HL-60 (cell line): ENCODE measurements around the gene ABCC11.
"Not testable (repeated sequence)": the region's sequence is repeated elsewhere in the genome, so short reads cannot be mapped to it uniquely, and the experiment has no call there.

Experiments used
- DNase-seq, 2 experiments: peaks; one replicate each; pipeline ENCODE4 v3.0.0-alpha.2; 2010 to 2020; ENCODE audit warnings: low read depth in 1 of 2, low spot score in 1 of 2
- H3K27ac ChIP-seq: fragments of 250-450 bp; sonication (Bioruptor Pico); replicated peaks from 2 replicates; pipeline ENCODE4 v1.5.1; 2020; ENCODE audit warnings: mild to moderate bottlenecking, moderate library complexity
- H3K27me3 ChIP-seq: fragments of 250-450 bp; sonication (Bioruptor Pico); 2 replicates; pipeline ENCODE4 v1.5.1; 2021; ENCODE audit warnings: mild to moderate bottlenecking, moderate library complexity; ENCODE audit not compliant: insufficient read depth, poor library complexity, severe bottlenecking
- H3K4me3 ChIP-seq: replicated peaks from 2 replicates; pipeline ENCODE4 v1.5.1; 2011; ENCODE audit warnings: mild to moderate bottlenecking, control low read depth, low read length; ENCODE audit not compliant: insufficient read depth
- GABPA ChIP-seq: IDR thresholded peaks from 2 replicates; pipeline ENCODE4 v1.6.1; 2012; ENCODE audit warnings: low read depth
- POLR2AphosphoS5 ChIP-seq: IDR thresholded peaks from 2 replicates; pipeline ENCODE4 v1.6.1; 2012; ENCODE audit warnings: low read depth
- SPI1 ChIP-seq: IDR thresholded peaks from 2 replicates; pipeline ENCODE4 v1.6.1; 2012; ENCODE audit warnings: low read depth, mild to moderate bottlenecking, borderline replicate concordance
- TF ChIP-seq, protein P1 (sequence below): IDR thresholded peaks from one replicate; pipeline ENCODE4 v1.5.1; 2011; ENCODE audit warnings: low read length, control low read depth, inconsistent platforms; ENCODE audit not compliant: insufficient read depth
- TF ChIP-seq, protein P2 (sequence below): IDR thresholded peaks from 2 replicates; pipeline ENCODE4 v1.6.1; 2012; ENCODE audit warnings: low read depth; ENCODE audit not compliant: insufficient replicate concordance

Gene ABCC11

DNA sequence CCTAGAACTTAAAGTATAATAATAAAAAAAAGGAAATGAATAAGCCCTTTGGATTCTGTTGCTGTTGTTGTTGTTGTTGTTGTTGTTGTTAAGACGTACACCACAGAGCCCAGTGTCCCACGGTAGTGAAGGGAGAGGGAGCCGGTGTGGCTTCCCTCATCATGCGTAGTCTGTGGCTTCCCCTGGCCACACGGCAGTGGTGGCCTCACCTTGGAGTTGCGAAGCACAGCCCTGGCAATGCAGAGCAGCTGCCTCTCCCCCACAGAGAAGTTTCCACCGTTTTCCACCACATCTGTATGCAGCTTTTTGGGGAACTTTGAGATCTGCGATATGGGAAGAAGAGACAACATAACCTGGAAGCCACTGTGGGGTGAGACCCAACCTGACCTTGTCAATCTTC, 77.4 kb downstream of the ABCC11 start:
- Histone ChIP-seq H3K4me3 (no peak overlapping the region), H3K27ac (no peak overlapping the region), H3K27me3 (no peaks in the 10 kb centered on the region)
- no peak for TF ChIP-seq GABPA
- no peak for TF ChIP-seq SPI1
- TF ChIP-seq, protein P1, sequence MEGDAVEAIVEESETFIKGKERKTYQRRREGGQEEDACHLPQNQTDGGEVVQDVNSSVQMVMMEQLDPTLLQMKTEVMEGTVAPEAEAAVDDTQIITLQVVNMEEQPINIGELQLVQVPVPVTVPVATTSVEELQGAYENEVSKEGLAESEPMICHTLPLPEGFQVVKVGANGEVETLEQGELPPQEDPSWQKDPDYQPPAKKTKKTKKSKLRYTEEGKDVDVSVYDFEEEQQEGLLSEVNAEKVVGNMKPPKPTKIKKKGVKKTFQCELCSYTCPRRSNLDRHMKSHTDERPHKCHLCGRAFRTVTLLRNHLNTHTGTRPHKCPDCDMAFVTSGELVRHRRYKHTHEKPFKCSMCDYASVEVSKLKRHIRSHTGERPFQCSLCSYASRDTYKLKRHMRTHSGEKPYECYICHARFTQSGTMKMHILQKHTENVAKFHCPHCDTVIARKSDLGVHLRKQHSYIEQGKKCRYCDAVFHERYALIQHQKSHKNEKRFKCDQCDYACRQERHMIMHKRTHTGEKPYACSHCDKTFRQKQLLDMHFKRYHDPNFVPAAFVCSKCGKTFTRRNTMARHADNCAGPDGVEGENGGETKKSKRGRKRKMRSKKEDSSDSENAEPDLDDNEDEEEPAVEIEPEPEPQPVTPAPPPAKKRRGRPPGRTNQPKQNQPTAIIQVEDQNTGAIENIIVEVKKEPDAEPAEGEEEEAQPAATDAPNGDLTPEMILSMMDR: no peak
- 0 out of 2 replicates have a peak, but pooled peaks have one; percentile 22 for TF ChIP-seq POLR2AphosphoS5
- TF ChIP-seq, protein P2, sequence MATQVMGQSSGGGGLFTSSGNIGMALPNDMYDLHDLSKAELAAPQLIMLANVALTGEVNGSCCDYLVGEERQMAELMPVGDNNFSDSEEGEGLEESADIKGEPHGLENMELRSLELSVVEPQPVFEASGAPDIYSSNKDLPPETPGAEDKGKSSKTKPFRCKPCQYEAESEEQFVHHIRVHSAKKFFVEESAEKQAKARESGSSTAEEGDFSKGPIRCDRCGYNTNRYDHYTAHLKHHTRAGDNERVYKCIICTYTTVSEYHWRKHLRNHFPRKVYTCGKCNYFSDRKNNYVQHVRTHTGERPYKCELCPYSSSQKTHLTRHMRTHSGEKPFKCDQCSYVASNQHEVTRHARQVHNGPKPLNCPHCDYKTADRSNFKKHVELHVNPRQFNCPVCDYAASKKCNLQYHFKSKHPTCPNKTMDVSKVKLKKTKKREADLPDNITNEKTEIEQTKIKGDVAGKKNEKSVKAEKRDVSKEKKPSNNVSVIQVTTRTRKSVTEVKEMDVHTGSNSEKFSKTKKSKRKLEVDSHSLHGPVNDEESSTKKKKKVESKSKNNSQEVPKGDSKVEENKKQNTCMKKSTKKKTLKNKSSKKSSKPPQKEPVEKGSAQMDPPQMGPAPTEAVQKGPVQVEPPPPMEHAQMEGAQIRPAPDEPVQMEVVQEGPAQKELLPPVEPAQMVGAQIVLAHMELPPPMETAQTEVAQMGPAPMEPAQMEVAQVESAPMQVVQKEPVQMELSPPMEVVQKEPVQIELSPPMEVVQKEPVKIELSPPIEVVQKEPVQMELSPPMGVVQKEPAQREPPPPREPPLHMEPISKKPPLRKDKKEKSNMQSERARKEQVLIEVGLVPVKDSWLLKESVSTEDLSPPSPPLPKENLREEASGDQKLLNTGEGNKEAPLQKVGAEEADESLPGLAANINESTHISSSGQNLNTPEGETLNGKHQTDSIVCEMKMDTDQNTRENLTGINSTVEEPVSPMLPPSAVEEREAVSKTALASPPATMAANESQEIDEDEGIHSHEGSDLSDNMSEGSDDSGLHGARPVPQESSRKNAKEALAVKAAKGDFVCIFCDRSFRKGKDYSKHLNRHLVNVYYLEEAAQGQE: no peak
- peak in 1 of 2 experiments; percentile 57 for DNase-seq

DNA sequence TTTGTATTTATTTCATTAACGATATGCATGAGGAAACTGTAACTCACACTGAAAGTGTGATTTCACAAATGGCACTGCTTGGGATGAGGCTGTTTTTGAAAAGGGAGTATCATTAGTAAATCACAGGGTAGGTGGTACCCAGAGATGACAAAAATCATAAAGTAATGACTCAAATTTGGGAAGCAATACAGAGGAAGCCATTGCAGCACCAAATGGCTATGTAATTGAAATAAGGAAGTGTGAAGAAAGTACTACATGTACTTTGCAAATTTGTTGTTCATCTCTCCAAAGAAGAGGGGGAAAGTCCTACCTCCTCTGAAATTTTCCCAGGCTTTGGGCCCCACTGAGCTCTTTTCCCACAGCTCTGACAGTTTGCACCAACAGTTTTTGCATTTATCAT, 79.3 kb downstream of the ABCC11 start:
- TF ChIP-seq, protein P2: no peak
- TF ChIP-seq POLR2AphosphoS5 (no peak), SPI1 (peak; percentile 87), GABPA (no peak)
- no peaks in the 10 kb centered on the region for H3K27me3 ChIP-seq
- H3K4me3 ChIP-seq: no peak overlapping the region
- no peak overlapping the region for H3K27ac ChIP-seq
- peak in 1 of 2 experiments; percentile 42 for DNase-seq

DNA sequence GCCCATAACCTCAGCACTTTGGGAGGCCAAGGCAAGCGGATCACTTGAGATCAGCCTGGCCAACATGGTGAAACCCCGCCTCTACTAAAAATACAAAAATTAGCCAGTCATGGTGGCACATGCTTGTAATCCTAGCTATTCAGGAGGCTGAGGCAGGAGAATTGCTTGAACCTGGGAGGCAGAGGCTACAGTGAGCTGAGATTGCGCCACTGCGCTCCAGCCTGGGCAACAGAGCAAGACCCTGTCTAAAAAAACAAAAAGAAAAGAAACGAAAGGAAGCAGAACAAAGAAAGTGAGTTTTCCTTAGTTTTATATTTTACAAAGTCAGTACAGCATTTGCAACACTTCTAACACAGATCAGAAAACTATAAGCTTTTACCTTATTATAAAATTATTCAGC, 80.7 kb downstream of the ABCC11 start:
- not testable (repeated sequence) for H3K27ac ChIP-seq, DNase-seq, H3K4me3 ChIP-seq, H3K27me3 ChIP-seq

DNA sequence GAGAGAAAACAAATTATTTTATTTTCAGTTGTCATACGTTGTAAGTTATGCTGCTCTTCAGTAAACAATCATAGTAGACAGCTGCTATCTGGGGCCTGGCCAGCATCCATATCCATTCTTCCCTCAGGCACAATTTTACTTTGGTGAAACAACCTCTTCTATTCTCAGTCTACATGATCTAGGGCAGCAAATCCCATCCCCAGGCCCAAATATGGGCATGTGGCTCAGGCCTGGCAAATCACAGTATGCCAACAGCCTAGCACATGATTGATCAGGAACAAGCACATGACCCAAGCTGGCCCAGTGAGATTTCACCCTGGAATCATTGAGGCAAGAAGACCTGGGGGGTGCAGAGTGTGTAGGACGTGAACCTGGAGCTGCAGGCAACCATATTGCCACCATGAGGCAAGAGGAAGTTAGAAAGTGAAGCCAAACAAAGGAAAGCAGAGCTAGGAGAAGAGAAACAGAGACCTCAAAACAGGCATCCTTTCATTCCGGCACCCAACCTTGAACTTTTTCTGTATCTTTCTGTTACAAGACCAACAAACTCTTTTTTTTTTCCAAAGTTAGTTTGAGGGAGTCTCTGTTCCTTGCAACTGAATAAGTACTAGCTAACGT, 81.3 kb downstream of the ABCC11 start:
- Histone ChIP-seq H3K4me3 (no peak overlapping the region), H3K27me3 (no peaks in the 10 kb centered on the region), H3K27ac (no peak overlapping the region)
- no peak for DNase-seq
- TF ChIP-seq, protein P2: no peak
- TF ChIP-seq GABPA (no peak), SPI1 (no peak), POLR2AphosphoS5 (no peak)
- TF ChIP-seq, protein P1: no peak
